ENCODE measurements around the gene ZNF219. TPM values are rescaled to one million over a fixed set of nuclear protein-coding genes. Genes with fewer than 3 reads are reported as not detected.

ZNF219 gene
- total RNA-seq, 1 experiment from 2014 or later = 6.0 TPM

- H3K4me2 ChIP-seq (ENCODE audit: low read length) = peak within 1 kb of the TSS; percentile 93
- ATAC-seq (peak; percentile 57), DNase-seq (peak; percentile 30)
- H3K27ac ChIP-seq (ENCODE audit: low read length) = no peak within 1 kb of the TSS
- intact Hi-C loops (cut with micrococcal nuclease) = no loop called here
- no peaks in the 10 kb centered on the region for H3K9me3 ChIP-seq (ENCODE audit: low read length)
- H3K27me3 ChIP-seq (ENCODE audit: low read length) = peaks cover 52% of the 10 kb centered on the region
- no peaks in the 10 kb centered on the region for H3K9me2 ChIP-seq (replicated peaks; ENCODE audit: low read length)
- H3K36me3 ChIP-seq (ENCODE audit: low read depth, low read length) = no peaks in the 10 kb centered on the region
- CTCF ChIA-PET = interaction anchor here (1.0 to 1.1 kb wide), 2 partner anchors 23 to 34 kb away, joined by 3 to 4 read pairs; no protein-coding TSS in a partner anchor
- POLR2A ChIA-PET (ENCODE audit: unreplicated experiment) = no interaction called here
- H3K9ac ChIP-seq (ENCODE audit: low read length) = no peak within 1 kb of the TSS; the same call in 1 of the 2 replicates
- no peaks in the 10 kb centered on the region for H3K79me2 ChIP-seq (ENCODE audit: low read length)
- peaks cover 6% of the 10 kb centered on the region; the same call in 1 of the 2 replicates for H3K4me1 ChIP-seq (ENCODE audit: insufficient read depth, low read length)
- H4K20me1 ChIP-seq (ENCODE audit: low read length) = no peaks in the 10 kb centered on the region
- TF ChIP-seq EZH2phosphoT487 (IDR thresholded peaks at IDR 0.05; ENCODE audit: borderline replicate concordance, low read length) = no peak
- no peak for TF ChIP-seq EZH2 (IDR thresholded peaks at IDR 0.05; ENCODE audit: low read length, unreplicated experiment)
- no peak for TF ChIP-seq CTCF (conservative IDR thresholded peaks at IDR 0.05; ENCODE audit: low read depth, low read length)
- BruUV-seq (replicated peaks) = no TSS peak
- H3K4me3 ChIP-seq (ENCODE audit: low read length) = peak within 1 kb of the TSS; percentile 72
- peak within 1 kb of the TSS; percentile 73 for H2AFZ ChIP-seq (ENCODE audit: low read length)
- H3F3A ChIP-seq (ENCODE audit: low read length, unreplicated experiment) = no peaks in the 10 kb centered on the region
Observed at GRCh38 chr14:21070083-21070609, 28.3 kb downstream of the ZNF219 start, which contains the start of gene ARHGEF40. ARHGEF40 (plus strand) TSS chr14:21070304; CDS start chr14:21070397, 93 bp downstream.

GRCh38 chr14:21069388-21070082, 28.9 kb downstream of the ZNF219 start:
- Histone ChIP-seq H3K27me3 (ENCODE audit: low read length) (peaks cover 56% of the 10 kb centered on the region), H4K20me1 (ENCODE audit: low read length) (no peaks in the 10 kb centered on the region), H3K27ac (ENCODE audit: low read length) (no peak overlapping the region), H2AFZ (ENCODE audit: low read length) (peak overlapping the region; percentile 63), H3K9me2 (replicated peaks; ENCODE audit: low read length) (no peaks in the 10 kb centered on the region), H3K36me3 (ENCODE audit: low read depth, low read length) (no peaks in the 10 kb centered on the region), H3F3A (ENCODE audit: low read length, unreplicated experiment) (no peaks in the 10 kb centered on the region), H3K4me3 (ENCODE audit: low read length) (peak overlapping the region; percentile 72), H3K9me3 (ENCODE audit: low read length) (no peaks in the 10 kb centered on the region), H3K4me2 (ENCODE audit: low read length) (peak overlapping the region; percentile 93), H3K79me2 (ENCODE audit: low read length) (no peaks in the 10 kb centered on the region), H3K9ac (ENCODE audit: low read length) (no peak overlapping the region), H3K4me1 (ENCODE audit: insufficient read depth, low read length) (peaks cover 6% of the 10 kb centered on the region; the same call in 1 of the 2 replicates)
- DNase-seq (no peak), ATAC-seq (peak; percentile 4)
- TF ChIP-seq CTCF (conservative IDR thresholded peaks at IDR 0.05; ENCODE audit: low read depth, low read length) = no peak
- TF ChIP-seq EZH2 (IDR thresholded peaks at IDR 0.05; ENCODE audit: low read length, unreplicated experiment) = peak; percentile 61
- TF ChIP-seq EZH2phosphoT487 (IDR thresholded peaks at IDR 0.05; ENCODE audit: borderline replicate concordance, low read length) = peak; percentile 46; the same call in 1 of the 2 replicates
- BruUV-seq (replicated peaks) = no TSS peak
- intact Hi-C loops (cut with micrococcal nuclease) = no loop called here
- POLR2A ChIA-PET (ENCODE audit: unreplicated experiment) = no interaction called here
- CTCF ChIA-PET = interaction anchor here (1.1 to 1.6 kb wide), 3 partner anchors 35 to 54 kb away, joined by 4 to 34 read pairs (median 7); no protein-coding TSS in a partner anchor
